H1 (cell line): ENCODE measurements around the gene NDFIP2. TPM values are rescaled to one million over a fixed set of nuclear protein-coding genes. Genes with fewer than 3 reads are reported as not detected.

Experiments
- CTCF ChIA-PET: fragments of 300-600 bp; sonication (Branson Sonifier 250); formaldehyde crosslinking; loops from one replicate; lab custom pipeline; 2021; ENCODE audit not compliant: partially characterized antibody; lab: Charles Lee
- POLR2A ChIA-PET: fragments of 300-600 bp; sonication (Branson Sonifier 250); formaldehyde crosslinking; loops from one replicate; lab custom pipeline; 2021; ENCODE audit warnings: inconsistent platforms; ENCODE audit not compliant: partially characterized antibody; lab: Charles Lee
- DNase-seq, 2 experiments: peaks; one replicate each; pipeline versions ENCODE4 v3.0.0 to v3.0.0-alpha.2; 2010 to 2022; ENCODE audit warnings: low spot score in 2 of 2, low read depth in 1 of 2, mixed read lengths in 1 of 2
- FAIRE-seq: peaks from 2 replicates; lab custom pipeline; 2011; peaks lifted over from hg19 to GRCh38; lab: Jason Lieb, UNC
- H2AFZ ChIP-seq: 2 replicates; pipeline ENCODE4 v1.8.1; 2012; ENCODE audit warnings: low read length, inconsistent platforms
- H2AK5ac ChIP-seq: 2 replicates; pipeline ENCODE4 v1.6.1; 2013; ENCODE audit warnings: low read depth, low read length
- H2BK120ac ChIP-seq: replicated peaks from 2 replicates; pipeline ENCODE3; 2013; ENCODE audit warnings: low read depth, low read length, inconsistent platforms
- H2BK12ac ChIP-seq: 2 replicates; pipeline ENCODE4 v1.6.1; 2013; ENCODE audit warnings: low read depth, low read length
- H2BK15ac ChIP-seq: 2 replicates; pipeline ENCODE4 v1.6.1; 2013; ENCODE audit warnings: low read length
- H2BK20ac ChIP-seq: 2 replicates; pipeline ENCODE4 v1.6.1; 2013; ENCODE audit warnings: low read length
- H2BK5ac ChIP-seq: 2 replicates; pipeline ENCODE4 v1.6.1; 2013; ENCODE audit warnings: low read depth, low read length
- H3K14ac ChIP-seq: 2 replicates; pipeline ENCODE4 v1.6.1; 2013; ENCODE audit warnings: inconsistent platforms; ENCODE audit not compliant: insufficient read length
- H3K18ac ChIP-seq: 2 replicates; pipeline ENCODE4 v1.6.1; 2013; ENCODE audit warnings: low read length; ENCODE audit errors: extremely low read depth
- H3K23ac ChIP-seq: 2 replicates; pipeline ENCODE4 v1.6.1; 2013; ENCODE audit warnings: inconsistent platforms; ENCODE audit not compliant: insufficient read length
- H3K23me2 ChIP-seq: 2 replicates; pipeline ENCODE4 v1.6.1; 2013; ENCODE audit warnings: low read depth, low read length
- H3K27ac ChIP-seq: 2 replicates; pipeline ENCODE4 v1.6.1; 2011; ENCODE audit warnings: low read depth, low read length, inconsistent platforms
- H3K27me3 ChIP-seq, 4 experiments: replicated peaks in 1 of 4; 1 replicate in 1 of 4; 2 replicates in 3 of 4; pipeline versions ENCODE4 v1.6.1 to v1.8.1; 2011 to 2013; ENCODE audit warnings: low read length in 3 of 4, mild to moderate bottlenecking in 3 of 4, inconsistent platforms in 2 of 4, mixed read lengths in 2 of 4, moderate library complexity in 1 of 4; ENCODE audit not compliant: control insufficient read depth in 3 of 4, insufficient read depth in 3 of 4; ENCODE audit errors: extremely low read depth in 1 of 4
- H3K36me3 ChIP-seq, 4 experiments: 2 replicates each; pipeline versions ENCODE4 v1.6.1 to v1.8.1; 2011 to 2013; ENCODE audit warnings: mild to moderate bottlenecking in 4 of 4, low read length in 3 of 4, moderate library complexity in 2 of 4, control low read depth in 1 of 4, inconsistent platforms in 1 of 4; ENCODE audit not compliant: insufficient read depth in 4 of 4, control insufficient read depth in 2 of 4
- H3K4ac ChIP-seq: replicated peaks from 2 replicates; pipeline ENCODE3; 2013; ENCODE audit warnings: low read length, low read depth, mixed read lengths, inconsistent platforms; ENCODE audit not compliant: insufficient read length
- H3K4me1 ChIP-seq, 4 experiments: replicated peaks in 1 of 4; 1 replicate in 1 of 4; 2 replicates in 3 of 4; pipeline versions ENCODE4 v1.6.1 to v1.8.1; 2011 to 2013; ENCODE audit warnings: low read length in 3 of 4, inconsistent platforms in 2 of 4, mixed read lengths in 1 of 4; ENCODE audit not compliant: insufficient read depth in 4 of 4, control insufficient read depth in 3 of 4
- H3K4me2 ChIP-seq, 2 experiments: 2 replicates each; pipeline versions ENCODE4 v1.6.1 to v1.8.1; 2011 to 2013; ENCODE audit warnings: low read depth in 2 of 2, low read length in 2 of 2, control low read depth in 1 of 2, inconsistent platforms in 1 of 2, mild to moderate bottlenecking in 1 of 2; ENCODE audit not compliant: insufficient read depth in 1 of 2
- H3K4me3 ChIP-seq, 4 experiments: fragments of 200-600, 300-600 bp in 1 of 4; sonication (generic), shearing (Covaris generic), sonication (Bioruptor Twin) in 1 of 4; 2 replicates each; pipeline versions ENCODE4 v1.5.1 to v1.8.1; 2011 to 2016; ENCODE audit warnings: low read length in 4 of 4, low read depth in 3 of 4, control low read depth in 2 of 4, inconsistent platforms in 2 of 4, mild to moderate bottlenecking in 2 of 4, mixed read lengths in 1 of 4, moderate library complexity in 1 of 4; ENCODE audit not compliant: insufficient read depth in 2 of 4; ENCODE audit errors: extremely low read depth in 1 of 4
- H3K56ac ChIP-seq: replicated peaks from 2 replicates; pipeline ENCODE3; 2013; ENCODE audit warnings: low read depth, mild to moderate bottlenecking, mixed read lengths, low read length, inconsistent platforms; ENCODE audit not compliant: insufficient read length
- H3K79me1 ChIP-seq: 2 replicates; pipeline ENCODE4 v1.6.1; 2013; ENCODE audit warnings: low read depth, low read length, control low read depth
- H3K79me2 ChIP-seq, 2 experiments: 2 replicates each; pipeline versions ENCODE4 v1.6.1 to v1.8.1; 2012 to 2013; ENCODE audit warnings: low read length in 2 of 2, mild to moderate bottlenecking in 2 of 2, inconsistent platforms in 1 of 2; ENCODE audit not compliant: insufficient read depth in 2 of 2, control insufficient read depth in 1 of 2
- H3K9ac ChIP-seq, 4 experiments: replicated peaks in 1 of 4; 1 replicate in 1 of 4; 2 replicates in 3 of 4; pipeline versions ENCODE4 v1.6.1 to v1.8.1; 2011 to 2013; ENCODE audit warnings: low read depth in 3 of 4, low read length in 3 of 4, control low read depth in 2 of 4, mild to moderate bottlenecking in 2 of 4, moderate library complexity in 2 of 4, inconsistent platforms in 1 of 4; ENCODE audit errors: extremely low read depth in 1 of 4
- H3K9me3 ChIP-seq, 2 experiments: 2 replicates each; pipeline versions ENCODE4 v1.6.1 to v1.8.1; 2012 to 2013; ENCODE audit warnings: mild to moderate bottlenecking in 2 of 2, moderate library complexity in 2 of 2, control low read depth in 1 of 2, inconsistent platforms in 1 of 2, low read depth in 1 of 2, low read length in 1 of 2, mixed read lengths in 1 of 2; ENCODE audit not compliant: insufficient read depth in 2 of 2
- H4K20me1 ChIP-seq, 2 experiments: replicated peaks in 1 of 2; 2 replicates each; pipeline versions ENCODE3 to v1.8.1; 2011 to 2013; ENCODE audit warnings: inconsistent platforms in 2 of 2, low read length in 2 of 2, mild to moderate bottlenecking in 1 of 2; ENCODE audit not compliant: insufficient read depth in 2 of 2, control insufficient read depth in 1 of 2
- H4K5ac ChIP-seq: 2 replicates; pipeline ENCODE4 v1.6.1; 2013; ENCODE audit warnings: low read length, low read depth, mixed read lengths, inconsistent platforms; ENCODE audit not compliant: insufficient read length
- H4K8ac ChIP-seq: 2 replicates; pipeline ENCODE4 v1.8.0; 2013; ENCODE audit warnings: mild to moderate bottlenecking, moderate library complexity, low read length, inconsistent platforms; ENCODE audit not compliant: insufficient read depth; ENCODE audit errors: extremely low read depth
- H4K91ac ChIP-seq: replicated peaks from 2 replicates; pipeline ENCODE3; 2013; ENCODE audit warnings: low read length, mixed read lengths, inconsistent platforms; ENCODE audit not compliant: insufficient read length
- CHD1 ChIP-seq: IDR thresholded peaks from 2 replicates; pipeline ENCODE4 v1.6.1; 2012; ENCODE audit warnings: low read depth, low read length, improper control_type of control experiment
- KDM5A ChIP-seq: fragments of 200-600 bp; IDR thresholded peaks from 2 replicates; pipeline ENCODE4 v1.7.1; 2012; ENCODE audit warnings: mild to moderate bottlenecking, low read length, inconsistent platforms, mixed read lengths
- POLR2AphosphoS5 ChIP-seq: IDR thresholded peaks from 2 replicates; pipeline ENCODE4 v1.6.1; 2011; ENCODE audit warnings: low read depth, low read length
- WGBS, 2 experiments: shearing (Covaris generic) in 1 of 2; methylation state at CpG; one replicate each; pipeline versions ENCODE4 v1.1.6 to v1.1.7; 2013 to 2015; ENCODE audit warnings: low lambda C conversion rate in 2 of 2, mixed read lengths in 2 of 2, inconsistent platforms in 1 of 2, low coverage in 1 of 2, missing lambda C conversion rate in 1 of 2; ENCODE audit not compliant: insufficient replicate concordance in 2 of 2, insufficient coverage in 1 of 2, insufficient read length in 1 of 2; ENCODE audit errors: extremely low coverage in 1 of 2, missing lambda C conversion rate in 1 of 2; 5-methylcytosine and 5-hydroxymethylcytosine counted together
- polyA plus RNA-seq, 7 experiments: library from polyadenylated mRNA; depleted of rRNA in 3 of 7; stranded (reverse) in 5 of 7; unstranded in 2 of 7; fragments of >200 nt in 5 of 7; fragments of 200-250 nt in 2 of 7; gene quantifications; 1 replicate in 5 of 7; 2 replicates in 1 of 7; 4 replicates in 1 of 7; pipeline versions ENCODE4 v1.2.1 to v1.2.3, GENCODE V29; 2011 to 2013; ENCODE audit warnings: missing spikeins in 2 of 7, mixed read lengths in 2 of 7
- total RNA-seq: library from RNA; stranded (reverse); fragmentation: NEBNext Ultra II Directional; extraction: Animal tissue kit (Norgen Biotek cat#: 25700); gene quantifications from 2 replicates; pipeline ENCODE4 v1.2.1, GENCODE V29; 2021

Gene NDFIP2
- total and polyA plus RNA-seq, 2 of the 8 experiments (the other 6 are each of a cell fraction or from before 2014, with no cell fraction given): 11.1 to 32.9 TPM

DNA sequence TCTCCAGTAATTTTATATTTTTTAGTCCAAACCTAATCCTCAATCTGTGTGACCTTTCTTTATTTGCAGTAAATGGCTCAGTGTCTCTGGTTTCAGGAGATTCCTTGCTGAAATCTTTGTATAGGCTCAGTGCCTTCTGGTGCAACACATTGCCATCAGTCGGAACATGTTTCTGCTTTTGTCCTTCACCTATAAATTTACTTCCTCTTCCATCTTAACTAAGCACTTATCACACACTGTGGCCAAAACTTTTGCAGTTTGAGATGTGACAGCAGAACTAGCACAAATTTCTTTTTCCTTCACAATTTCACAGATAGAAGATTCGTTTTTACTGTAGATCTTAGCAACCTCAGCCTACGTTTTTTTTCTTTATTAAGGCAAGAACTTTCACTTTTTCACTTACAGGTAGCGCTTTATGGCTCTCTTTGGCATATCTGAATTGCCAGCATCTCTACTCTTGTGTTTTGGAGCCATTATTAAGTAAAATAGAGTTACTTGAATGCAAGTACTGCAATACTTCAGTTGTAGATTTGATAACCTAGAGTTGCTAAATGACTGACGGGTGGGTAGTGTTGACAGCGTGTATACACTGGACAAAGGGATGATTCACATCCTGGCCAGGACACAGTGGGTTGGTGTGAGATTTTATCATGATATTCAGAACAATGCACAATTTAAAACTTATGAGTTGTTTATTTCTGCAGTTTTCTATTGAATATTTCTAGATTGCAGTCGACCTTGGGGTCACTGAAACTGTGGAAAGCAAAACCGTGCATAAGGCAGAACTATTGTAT, 44.3 kb downstream of the NDFIP2 start:
- Histone ChIP-seq H3K9ac (no peak overlapping the region), H2AFZ (no peak overlapping the region), H3K27me3 (no peaks in the 10 kb centered on the region), H3K36me3 (peaks cover 0 to 5% (median under 1%) of the 10 kb centered on the region in 4 experiments; a peak in 2 of 8 replicates), H3K4me2 (no peak overlapping the region), H3K23ac (no peak overlapping the region), H3K56ac (no peak overlapping the region), H3K18ac (no peak overlapping the region), H3K14ac (no peak overlapping the region), H2BK12ac (no peak overlapping the region), H3K23me2 (no peaks in the 10 kb centered on the region), H3K4me1 (no peaks in the 10 kb centered on the region), H3K4me3 (no peak overlapping the region), H4K20me1 (no peaks in the 10 kb centered on the region), H3K9me3 (no peaks in the 10 kb centered on the region), H3K4ac (no peak overlapping the region), H4K8ac (no peak overlapping the region), H2BK15ac (no peak overlapping the region), H2AK5ac (no peak overlapping the region), H2BK120ac (no peak overlapping the region), H2BK5ac (no peak overlapping the region), H2BK20ac (no peak overlapping the region), H4K91ac (no peak overlapping the region), H3K79me2 (0 out of 4 replicates have a peak, but pooled peaks cover 0 to under 1% of the 10 kb centered on the region in 2 experiments), H4K5ac (no peak overlapping the region), H3K79me1 (no peaks in the 10 kb centered on the region), H3K27ac (no peak overlapping the region)
- ChIA-PET CTCF (interaction anchor here (0.5 kb wide), 1 partner anchor 113 kb away, joined by 3 read pairs; no protein-coding TSS in a partner anchor), POLR2A (no interaction called here)
- 90% methylated on average over 8 of the region's 8 CpGs; no CpG with 5 or more reads in 1 of the 2 experiments for WGBS, 2 experiments
- DNase-seq: no peak
- FAIRE-seq: no peak
- TF ChIP-seq POLR2AphosphoS5: no peak
- TF ChIP-seq CHD1: no peak
- TF ChIP-seq KDM5A: no peak
